ENCODE data around the gene EDAR. TPM values are rescaled to one million over a fixed set of nuclear protein-coding genes. Genes with fewer than 3 reads are reported as not detected.

EDAR gene
- total and polyA plus RNA-seq, 2 of the 4 experiments (the other 2 are of a cell fraction): not detected

DNA sequence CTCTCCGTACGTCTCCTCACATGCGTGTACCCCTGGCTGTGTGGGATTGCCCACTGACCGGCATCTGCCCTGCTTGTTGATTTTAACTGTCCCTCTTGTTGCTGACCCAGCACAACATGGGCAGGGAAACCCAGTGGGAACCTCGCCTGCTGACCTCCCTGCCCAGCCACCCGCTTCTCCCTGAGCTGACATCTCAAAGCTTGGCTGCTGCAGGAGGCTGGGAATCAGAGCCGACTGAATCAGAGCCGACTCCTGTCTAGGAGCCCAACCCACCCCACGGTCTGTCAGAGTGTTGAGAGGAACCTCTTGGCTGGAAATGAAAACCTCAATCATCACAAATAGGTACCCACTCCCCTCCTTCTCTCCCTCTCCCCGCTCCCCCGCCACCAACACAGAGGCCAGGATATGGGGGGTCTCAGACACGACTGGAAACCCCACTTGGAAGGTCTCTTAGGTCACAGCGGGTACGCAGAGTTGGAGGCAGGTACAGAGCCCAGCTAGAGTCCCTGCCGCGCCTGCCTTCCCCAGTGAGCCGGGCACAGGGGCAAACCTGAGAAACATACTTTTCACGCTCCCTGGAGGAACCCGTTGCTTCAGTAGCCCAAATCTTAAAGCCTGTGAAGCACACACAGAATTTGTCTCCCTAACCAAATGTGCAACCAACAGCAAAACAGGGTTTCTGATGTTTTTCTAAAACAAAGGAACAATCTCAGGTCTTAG is 784 bp downstream of the EDAR start:
- H3K56ac ChIP-seq (ENCODE audit: extremely low read depth, insufficient read depth, low read length): no peak overlapping the region
- ATAC-seq (ENCODE audit: low read depth) (no peak), DNase-seq (no peak)
- peaks cover 80% of the 10 kb centered on the region for H3K27me3 ChIP-seq (ENCODE audit: control insufficient read depth, insufficient read depth, low read length)
- no peaks in the 10 kb centered on the region for H3K36me3 ChIP-seq (ENCODE audit: control insufficient read depth, insufficient read depth, low read length)
- 55% methylated on average over 11 of the region's 19 CpGs; no CpG with 5 or more reads in 1 of the 2 experiments for WGBS, 2 experiments (ENCODE audit: extremely low coverage in 2 of 2, insufficient read length in 1 of 2)
- no peak overlapping the region for H2BK15ac ChIP-seq (ENCODE audit: low read depth, low read length)
- no peak overlapping the region for H2AK9ac ChIP-seq (replicated peaks; ENCODE audit: low read depth, low read length, poor library complexity)
- intact Hi-C loops (cut with micrococcal nuclease) (loop anchor here (10.0 kb wide), 1 partner anchor 63 kb away; no protein-coding TSS in a partner anchor), in situ Hi-C loops (cut with MboI; ENCODE audit: low sequenced_read_pairs) (no loop called here), dilution Hi-C loops (cut with HindIII; ENCODE audit: low sequenced_read_pairs, unreplicated experiment) (no loop called here)
- H2BK120ac ChIP-seq (ENCODE audit: low read depth, low read length): no peak overlapping the region
- H3K4ac ChIP-seq (ENCODE audit: low read depth, low read length): no peak overlapping the region
- H2AK5ac ChIP-seq (ENCODE audit: low read depth, low read length): no peak overlapping the region
- no peak overlapping the region for H2BK20ac ChIP-seq (ENCODE audit: low read depth, low read length)
- no peak overlapping the region for H3K18ac ChIP-seq (ENCODE audit: low read depth, low read length)
- no peaks in the 10 kb centered on the region for H3K4me1 ChIP-seq (ENCODE audit: control insufficient read depth, insufficient read depth, low read length)
- BruUV-seq (replicated peaks): no TSS peak
- no peaks in the 10 kb centered on the region for H4K20me1 ChIP-seq (ENCODE audit: insufficient read depth, low read length)
- H3K79me1 ChIP-seq (ENCODE audit: low read depth in 1 of 2, low read length in 2 of 2): no peaks in the 10 kb centered on the region
- no peak overlapping the region for H4K5ac ChIP-seq (ENCODE audit: low read depth, low read length)
- no peak overlapping the region for H4K8ac ChIP-seq (ENCODE audit: low read depth in 2 of 2, low read length in 2 of 2)
- no peak for TF ChIP-seq RCOR1 (IDR thresholded peaks at IDR 0.05; ENCODE audit: insufficient replicate concordance, low read length)
- no peak for TF ChIP-seq CTCF (conservative IDR thresholded peaks at IDR 0.05; ENCODE audit: low read depth, low read length)
- TF ChIP-seq MAFK (IDR thresholded peaks at IDR 0.05; ENCODE audit: low read depth, low read length): no peak
- no peak for TF ChIP-seq USF2 (IDR thresholded peaks at IDR 0.05; ENCODE audit: low read depth, low read length)
- no peak for TF ChIP-seq RFX5 (IDR thresholded peaks at IDR 0.05; ENCODE audit: low read depth, low read length)
- no peak for TF ChIP-seq CHD1 (IDR thresholded peaks at IDR 0.05; ENCODE audit: low read depth, low read length)
- TF ChIP-seq MXI1 (IDR thresholded peaks at IDR 0.05; ENCODE audit: borderline replicate concordance, low read depth, low read length): no peak
- TF ChIP-seq RAD21 (IDR thresholded peaks at IDR 0.05; ENCODE audit: low read length): no peak
- no peak for TF ChIP-seq POLR2A (IDR thresholded peaks at IDR 0.05; ENCODE audit: low read depth, low read length)
- no peak for TF ChIP-seq NFE2L2 (IDR thresholded peaks at IDR 0.05; ENCODE audit: low read depth, low read length)
- no peak for TF ChIP-seq SMC3 (IDR thresholded peaks at IDR 0.05; ENCODE audit: low read depth, low read length)
- no peak for TF ChIP-seq FOS (IDR thresholded peaks at IDR 0.05; ENCODE audit: low read depth, low read length)
- TF ChIP-seq MAZ (IDR thresholded peaks at IDR 0.05; ENCODE audit: borderline replicate concordance, low read depth, low read length): no peak
- no peak for TF ChIP-seq BHLHE40 (IDR thresholded peaks at IDR 0.05; ENCODE audit: low read depth, low read length)
- no peak for TF ChIP-seq CEBPB (IDR thresholded peaks at IDR 0.05; ENCODE audit: low read depth, low read length)
- TF ChIP-seq ELK1 (IDR thresholded peaks at IDR 0.05; ENCODE audit: borderline replicate concordance, low read depth, low read length): no peak
- H3K4me3 ChIP-seq (ENCODE audit: insufficient read depth, low read depth, low read length): no peak overlapping the region
- H3K9me1 ChIP-seq (ENCODE audit: insufficient read depth, low read length): no peaks in the 10 kb centered on the region
- CTCF ChIA-PET: no interaction called here
- no peak overlapping the region for H2BK5ac ChIP-seq (ENCODE audit: low read depth, low read length, poor library complexity, severe bottlenecking)
- no peaks in the 10 kb centered on the region for H3K9me3 ChIP-seq (ENCODE audit: control insufficient read depth, insufficient read depth, low read length)
- H3K23ac ChIP-seq (ENCODE audit: low read depth, low read length): no peak overlapping the region
- no peak overlapping the region for H3K14ac ChIP-seq (replicated peaks; ENCODE audit: low read depth, low read length)
- no peak overlapping the region for H3K27ac ChIP-seq (ENCODE audit: insufficient read depth, low read length)
- H2AFZ ChIP-seq (replicated peaks; ENCODE audit: low read length, poor library complexity): peak overlapping the region; percentile 33
- no peak overlapping the region for H3K4me2 ChIP-seq (ENCODE audit: low read depth, low read length)
- H3K9ac ChIP-seq (ENCODE audit: low read depth, low read length): no peak overlapping the region
- H4K91ac ChIP-seq (ENCODE audit: insufficient read depth, low read depth, low read length): no peak overlapping the region
- POLR2A ChIA-PET (ENCODE audit: unreplicated experiment): no interaction called here

Measured in IMR-90 (cell line).